ENCODE data around the gene PECR. TPM values are rescaled to one million over a fixed set of nuclear protein-coding genes. Genes with fewer than 3 reads are reported as not detected.
"Not testable (repeated sequence)": the region's sequence is repeated elsewhere in the genome, so short reads cannot be mapped to it uniquely, and the experiment has no call there.

The PECR gene
- total RNA-seq, 3 donors from 2014 or later, result 6.3 to 62.7 (median 10.2) TPM

GRCh38 chr2:216012133-216012829 is 69.3 kb downstream of the PECR start:
- H3K27me3 ChIP-seq, result no peaks in the 10 kb centered on the region
- H3K27ac ChIP-seq, result peak overlapping the region; percentile 92 to 97
- intact Hi-C loops (cut with DNase I; ENCODE audit: low total_unique reads), result no loop called here
- TF ChIP-seq POLR2A (IDR thresholded peaks at IDR 0.05) (no peak), CTCF (IDR thresholded peaks at IDR 0.05) (peak in 1 of 3 donors; percentile 47)
- no peak for DNase-seq (ENCODE audit: low spot score in 2 of 2)
- H3K9me3 ChIP-seq, result no peaks in the 10 kb centered on the region
- H3K4me3 ChIP-seq, result peak overlapping the region in 2 of 3 donors; percentile 75 to 95
- no peaks in the 10 kb centered on the region for H3K4me1 ChIP-seq
- H3K36me3 ChIP-seq, result no peaks in the 10 kb centered on the region

- H3K9me3 ChIP-seq; H3K27me3 ChIP-seq; DNase-seq (ENCODE audit: low spot score in 2 of 2); H3K4me3 ChIP-seq; H3K36me3 ChIP-seq; intact Hi-C loops (cut with DNase I; ENCODE audit: low total_unique reads): not testable (repeated sequence)
- Histone ChIP-seq H3K27ac (peak overlapping the region in 1 of 2 donors; percentile 68), H3K4me1 (peaks cover 0 to 11% of the 10 kb centered on the region in 2 donors)
Observed at GRCh38 chr2:216009215-216009614, 72.4 kb downstream of the PECR start.

GRCh38 chr2:216008387-216008786 is 73.2 kb downstream of the PECR start:
- Histone ChIP-seq H3K27ac (peak overlapping the region; percentile 48 to 68), H3K4me3 (no peak overlapping the region), H3K27me3 (no peaks in the 10 kb centered on the region), H3K4me1 (peaks cover 0 to 11% of the 10 kb centered on the region in 2 donors), H3K9me3 (no peaks in the 10 kb centered on the region), H3K36me3 (no peaks in the 10 kb centered on the region)
- intact Hi-C loops (cut with DNase I; ENCODE audit: low total_unique reads), result no loop called here
- no peak for TF ChIP-seq POLR2AphosphoS5 (IDR thresholded peaks at IDR 0.05)
- TF ChIP-seq CTCF (IDR thresholded peaks at IDR 0.05), result no peak
- no peak for TF ChIP-seq POLR2A (IDR thresholded peaks at IDR 0.05)
- no peak for DNase-seq (ENCODE audit: low spot score in 2 of 2)

GRCh38 chr2:216006164-216006663 is 75.4 kb downstream of the PECR start:
- peak overlapping the region; percentile 69 to 80 for H3K27ac ChIP-seq
- TF ChIP-seq CTCF (IDR thresholded peaks at IDR 0.05) (no peak), POLR2A (IDR thresholded peaks at IDR 0.05) (no peak), POLR2AphosphoS5 (IDR thresholded peaks at IDR 0.05) (peak in 1 of 3 donors; percentile 27)
- intact Hi-C loops (cut with DNase I; ENCODE audit: low total_unique reads), result no loop called here

GRCh38 chr2:216004697-216005283 is 76.8 kb downstream of the PECR start:
- no peak for TF ChIP-seq POLR2AphosphoS5 (IDR thresholded peaks at IDR 0.05)
- TF ChIP-seq POLR2A (IDR thresholded peaks at IDR 0.05), result no peak
- TF ChIP-seq CTCF (IDR thresholded peaks at IDR 0.05), result no peak
- intact Hi-C loops (cut with DNase I; ENCODE audit: low total_unique reads), result no loop called here
- peaks cover 0 to 11% of the 10 kb centered on the region in 2 donors for H3K4me1 ChIP-seq

More at GRCh38 chr2:216006164-216006663, 75.4 kb downstream of the PECR start:
- DNase-seq (ENCODE audit: low spot score in 2 of 2), result peak; percentile 53 to 83
- Histone ChIP-seq H3K27me3 (no peaks in the 10 kb centered on the region), H3K36me3 (no peaks in the 10 kb centered on the region), H3K4me3 (peak overlapping the region in 1 of 3 donors; percentile 23), H3K4me1 (peaks cover 0 to 11% of the 10 kb centered on the region in 2 donors), H3K9me3 (no peaks in the 10 kb centered on the region)

More at GRCh38 chr2:216004697-216005283, 76.8 kb downstream of the PECR start:
- no peaks in the 10 kb centered on the region for H3K36me3 ChIP-seq
- no peak overlapping the region for H3K4me3 ChIP-seq
- H3K9me3 ChIP-seq, result no peaks in the 10 kb centered on the region
- H3K27me3 ChIP-seq, result no peaks in the 10 kb centered on the region
- DNase-seq (ENCODE audit: low spot score in 2 of 2), result no peak
- H3K27ac ChIP-seq, result peak overlapping the region; percentile 69 to 76

Data from breast epithelium (tissue), 4 donors.